GM12878 (cell line): ENCODE data around the gene FAM151A. TPM values are rescaled to one million over a fixed set of nuclear protein-coding genes. Genes with fewer than 3 reads are reported as not detected.

Experiments
- ATAC-seq: fragments of 200-7000 bp; cut with Tn5 transposase; 3 replicates; pipeline ENCODE4 v1.9.1; 2020; ENCODE audit warnings: mild to moderate bottlenecking, moderate library complexity
- BruUV-seq: library from RNA; stranded (reverse); fragments of 400-500 nt; replicated peaks from 2 replicates; lab custom pipeline; 2021; lab: Mats Ljungman, UMichigan
- CTCF ChIA-PET: fragments of 300-600 bp; sonication (Branson Sonifier 250); formaldehyde crosslinking; extraction: SDS; loops from one replicate; lab custom pipeline; 2021; ENCODE audit warnings: inconsistent platforms; lab: Yijun Ruan, JAX
- POLR2A ChIA-PET: fragments of 350-600 bp; formaldehyde crosslinking; extraction: SDS; loops from one replicate; lab custom pipeline; 2021; ENCODE audit warnings: inconsistent platforms; lab: Charles Lee
- RAD21 ChIA-PET: fragments of 300-600 bp; sonication (Branson Sonifier 250); formaldehyde crosslinking; loops from one replicate; lab custom pipeline; 2023; ENCODE audit warnings: antibody characterized with exemption; ENCODE audit not compliant: unreplicated experiment; lab: Charles Lee
- SMC1A ChIA-PET: fragments of 300-600 bp; sonication (Branson Sonifier 250); formaldehyde crosslinking; loops from one replicate; lab custom pipeline; 2023; ENCODE audit not compliant: unreplicated experiment, uncharacterized antibody; lab: Charles Lee
- DNase-seq: peaks from one replicate; pipeline ENCODE4 v3.0.0-alpha.2; 2011; ENCODE audit warnings: low read depth, low spot score
- FAIRE-seq: peaks from 3 replicates; lab custom pipeline; 2011; peaks lifted over from hg19 to GRCh38; lab: Jason Lieb, UNC
- H2AFZ ChIP-seq: 2 replicates; pipeline ENCODE4 v1.6.0; 2011; ENCODE audit warnings: low read depth, low read length, control low read depth; ENCODE audit not compliant: control insufficient read depth
- H3K27ac ChIP-seq: 2 replicates; pipeline ENCODE4 v1.5.1; 2011; ENCODE audit warnings: control low read depth; ENCODE audit not compliant: control insufficient read depth, insufficient read depth
- H3K27me3 ChIP-seq, 2 experiments: replicated peaks in 1 of 2; 2 replicates each; pipeline versions ENCODE4 v1.6.0 to v1.6.1; 2011; ENCODE audit warnings: low read length in 1 of 2; ENCODE audit not compliant: control insufficient read depth in 2 of 2, insufficient read depth in 2 of 2
- H3K36me3 ChIP-seq, 2 experiments: 2 replicates each; pipeline ENCODE4 v1.5.1; 2011; ENCODE audit warnings: low read length in 1 of 2; ENCODE audit not compliant: control insufficient read depth in 2 of 2, insufficient read depth in 2 of 2
- H3K4me1 ChIP-seq: 2 replicates; pipeline ENCODE4 v1.6.1; 2011; ENCODE audit warnings: mild to moderate bottlenecking, low read length, moderate library complexity, mixed read lengths; ENCODE audit not compliant: control insufficient read depth, insufficient read depth
- H3K4me2 ChIP-seq: 2 replicates; pipeline ENCODE4 v1.6.0; 2011; ENCODE audit warnings: control low read depth; ENCODE audit not compliant: control insufficient read depth, insufficient read depth
- H3K4me3 ChIP-seq: fragments of 200-600 bp; sonication (generic); 2 replicates; pipeline ENCODE4 v1.5.1; 2016
- H3K79me2 ChIP-seq: 2 replicates; pipeline ENCODE4 v1.6.0; 2011; ENCODE audit warnings: low read length; ENCODE audit not compliant: control insufficient read depth, insufficient read depth
- H3K9ac ChIP-seq: 2 replicates; pipeline ENCODE4 v1.8.0; 2011; ENCODE audit warnings: low read length, control low read depth, mixed read lengths; ENCODE audit not compliant: control insufficient read depth, insufficient read depth
- H3K9me3 ChIP-seq: replicated peaks from 3 replicates; pipeline ENCODE4 v1.5.1; 2011; ENCODE audit warnings: mild to moderate bottlenecking, low read length; ENCODE audit not compliant: control insufficient read depth, insufficient read depth
- H4K20me1 ChIP-seq: 2 replicates; pipeline ENCODE4 v1.6.0; 2011; ENCODE audit not compliant: control insufficient read depth, insufficient read depth
- ATF7 ChIP-seq: fragments of 450-650 bp; IDR thresholded peaks from 2 replicates; pipeline ENCODE4 v1.6.1; 2016; ENCODE audit warnings: low read depth, mild to moderate bottlenecking
- CEBPB ChIP-seq, 2 experiments: fragments of 150-350 bp in 1 of 2; IDR thresholded peaks; 2 replicates each; pipeline ENCODE4 v1.6.1; 2012 to 2014; ENCODE audit warnings: low read depth in 2 of 2, low read length in 2 of 2, borderline replicate concordance in 1 of 2, inconsistent platforms in 1 of 2
- EGR1 ChIP-seq, 2 experiments: IDR thresholded peaks; 1 replicate in 1 of 2; 2 replicates in 1 of 2; pipeline ENCODE4 v1.6.1; 2011 to 2012; ENCODE audit warnings: low read depth in 2 of 2, low read length in 2 of 2, borderline replicate concordance in 1 of 2, mild to moderate bottlenecking in 1 of 2, moderate library complexity in 1 of 2
- GATAD2B ChIP-seq: fragments of 450-650 bp; conservative IDR thresholded peaks from 2 replicates; pipeline ENCODE4 v1.6.1; 2017; ENCODE audit warnings: low read depth, mild to moderate bottlenecking, moderate library complexity
- JUNB ChIP-seq: IDR thresholded peaks from 2 replicates; pipeline ENCODE4 v1.6.1; 2016; ENCODE audit warnings: antibody characterized with exemption, mild to moderate bottlenecking
- NFIC ChIP-seq: IDR thresholded peaks from 2 replicates; pipeline ENCODE4 v1.6.1; 2012; ENCODE audit warnings: low read depth, mild to moderate bottlenecking, inconsistent platforms, low read length, moderate library complexity
- POLR2AphosphoS2 ChIP-seq: IDR thresholded peaks from 2 replicates; pipeline ENCODE4 v1.6.1; 2011; ENCODE audit warnings: low read depth, mild to moderate bottlenecking, low read length, improper control_type of control experiment, moderate library complexity
- RCOR1 ChIP-seq: conservative IDR thresholded peaks from 2 replicates; pipeline ENCODE4 v1.6.1; 2012; ENCODE audit warnings: low read depth, low read length, improper control_type of control experiment
- RFX5 ChIP-seq: IDR thresholded peaks from 2 replicates; pipeline ENCODE4 v1.6.1; 2011; ENCODE audit warnings: low read depth, low read length, improper control_type of control experiment
- RUNX3 ChIP-seq: IDR thresholded peaks from 2 replicates; pipeline ENCODE4 v1.6.1; 2012; ENCODE audit warnings: low read length, inconsistent platforms
- SIN3A ChIP-seq: IDR thresholded peaks from 2 replicates; pipeline ENCODE4 v1.6.1; 2012; ENCODE audit warnings: low read depth, low read length, improper control_type of control experiment
- STAT1 ChIP-seq: fragments of 450-650 bp; conservative IDR thresholded peaks from 2 replicates; pipeline ENCODE4 v1.6.1; 2014; ENCODE audit warnings: antibody characterized with exemption, mild to moderate bottlenecking
- STAT3 ChIP-seq: IDR thresholded peaks from 2 replicates; pipeline ENCODE4 v1.6.1; 2011; ENCODE audit warnings: low read depth, low read length, improper control_type of control experiment
- TCF7 ChIP-seq: IDR thresholded peaks from 2 replicates; pipeline ENCODE4 v1.6.1; 2014; ENCODE audit warnings: antibody characterized with exemption, borderline replicate concordance
- ZBTB11 ChIP-seq: fragments of 450-650 bp; formaldehyde crosslinking; IDR thresholded peaks from 2 replicates; pipeline ENCODE4 v1.5.0; 2022; ENCODE audit warnings: mild to moderate bottlenecking, missing genetic modification characterization
- WGBS: methylation state at CpG from one replicate; pipeline ENCODE4 v1.1.6; 2016; ENCODE audit warnings: low lambda C conversion rate; ENCODE audit not compliant: insufficient replicate concordance, insufficient coverage; ENCODE audit errors: missing lambda C conversion rate; 5-methylcytosine and 5-hydroxymethylcytosine counted together
- in situ Hi-C: fragments of 300-500 bp; cut with MboI; formaldehyde crosslinking; loops from 9 replicates; pipeline ENCODE4 v1.14.3; 2018; ENCODE audit warnings: mixed read lengths
- intact Hi-C: fragments of 100-400 bp; cut with micrococcal nuclease; formaldehyde crosslinking; loops from one replicate; pipeline ENCODE4 v1.14.2; 2022; ENCODE audit not compliant: unreplicated experiment
- polyA plus RNA-seq, 11 experiments: library from polyadenylated mRNA; depleted of rRNA in 4 of 11; unstranded in 6 of 11; stranded (reverse) in 5 of 11; fragments of >200 nt; fragmentation: Nextera tagmentation in 4 of 11; fragmentation: Illumina TruSeq in 1 of 11; extraction: Ambion mirVana in 4 of 11; extraction: Trizol in 1 of 11; gene quantifications; 1 replicate in 1 of 11; 2 replicates in 10 of 11; pipeline versions ENCODE4 v1.2.1 to v1.2.3, GENCODE V29; 2011 to 2016; ENCODE audit warnings: inconsistent platforms in 2 of 11, missing spikeins in 2 of 11, low read depth in 1 of 11
- total RNA-seq, 4 experiments: library from RNA; depleted of rRNA in 3 of 4; stranded (reverse); fragments of >200 nt in 3 of 4; fragmentation: Illumina TruSeq in 1 of 4; extraction: Trizol in 1 of 4; gene quantifications; 2 replicates each; pipeline versions ENCODE4 v1.2.1 to v1.2.3, GENCODE V29; 2013 to 2021
- TF ChIP-seq, protein P1 (sequence below): fragments of 450-650 bp; IDR thresholded peaks from 2 replicates; pipeline ENCODE4 v1.6.1; 2017; ENCODE audit warnings: antibody characterized with exemption, mild to moderate bottlenecking, moderate library complexity
- TF ChIP-seq, protein P2 (sequence below): IDR thresholded peaks from 2 replicates; pipeline ENCODE4 v1.6.1; 2012; ENCODE audit warnings: low read length, inconsistent platforms

Gene FAM151A
- total and polyA plus RNA-seq, 10 of the 15 experiments (the other 5 are each of a cell fraction or from before 2014, with no cell fraction given) = 0.09 to 0.34 (median 0.14) TPM; not detected in 5

DNA sequence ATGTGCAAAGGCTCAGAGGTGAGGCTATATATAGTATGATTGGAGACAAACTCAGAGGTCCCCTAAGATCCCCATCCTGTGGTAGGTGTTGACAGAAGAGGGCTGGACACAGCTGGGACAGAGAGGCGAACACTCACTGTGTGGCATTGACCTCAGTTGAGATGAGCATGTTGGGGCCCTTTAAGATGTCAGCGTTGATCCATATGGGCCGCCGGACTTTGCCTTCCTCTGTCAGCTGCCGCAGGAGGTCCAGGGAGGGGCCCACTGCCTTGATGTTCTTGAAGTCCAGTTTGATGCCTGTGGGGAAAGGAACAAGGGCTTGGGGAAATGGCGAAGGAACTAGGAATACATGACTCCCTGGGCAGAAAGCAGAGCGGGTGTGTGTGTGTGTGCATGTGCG lies 8.8 kb downstream of the FAM151A start:
- no peaks in the 10 kb centered on the region for H3K36me3 ChIP-seq
- H3K79me2 ChIP-seq = no peaks in the 10 kb centered on the region
- ChIA-PET POLR2A (no interaction called here), RAD21 (no interaction called here), SMC1A (interaction anchor here (1.2 kb wide), 1 partner anchor 8 kb away, joined by 3 read pairs; no protein-coding TSS in a partner anchor), CTCF (no interaction called here)
- no peak for FAIRE-seq
- H3K4me2 ChIP-seq = no peak overlapping the region
- H3K4me1 ChIP-seq = peaks cover 3% of the 10 kb centered on the region; the same call in 1 of the 2 replicates
- no peak overlapping the region for H3K9ac ChIP-seq
- no peak overlapping the region for H3K27ac ChIP-seq
- no peak overlapping the region for H3K4me3 ChIP-seq
- intact Hi-C loops (no loop called here), in situ Hi-C loops (no loop called here)
- 78% methylated on average over 8 of the region's 8 CpGs for WGBS
- no TSS peak for BruUV-seq
- no peak overlapping the region for H2AFZ ChIP-seq
- no peak for DNase-seq
- H3K9me3 ChIP-seq = no peaks in the 10 kb centered on the region
- H3K27me3 ChIP-seq = no peaks in the 10 kb centered on the region
- no peaks in the 10 kb centered on the region for H4K20me1 ChIP-seq
- no peak; the same call in 2 of the 3 replicates for ATAC-seq
- no peak for TF ChIP-seq ZBTB11 (CRISPR knock-in tag)
- no peak for TF ChIP-seq TCF7
- TF ChIP-seq CEBPB (IDR thresholded peaks at IDR 0.05; ENCODE audit: borderline replicate concordance in 1 of 2, low read depth in 2 of 2, low read length in 2 of 2) = no peak
- TF ChIP-seq RUNX3 = no peak
- TF ChIP-seq EGR1 (IDR thresholded peaks at IDR 0.05; ENCODE audit: borderline replicate concordance in 1 of 2, low read depth in 2 of 2, low read length in 2 of 2) = no peak
- TF ChIP-seq ATF7 = no peak
- no peak for TF ChIP-seq RCOR1
- TF ChIP-seq, protein P1, sequence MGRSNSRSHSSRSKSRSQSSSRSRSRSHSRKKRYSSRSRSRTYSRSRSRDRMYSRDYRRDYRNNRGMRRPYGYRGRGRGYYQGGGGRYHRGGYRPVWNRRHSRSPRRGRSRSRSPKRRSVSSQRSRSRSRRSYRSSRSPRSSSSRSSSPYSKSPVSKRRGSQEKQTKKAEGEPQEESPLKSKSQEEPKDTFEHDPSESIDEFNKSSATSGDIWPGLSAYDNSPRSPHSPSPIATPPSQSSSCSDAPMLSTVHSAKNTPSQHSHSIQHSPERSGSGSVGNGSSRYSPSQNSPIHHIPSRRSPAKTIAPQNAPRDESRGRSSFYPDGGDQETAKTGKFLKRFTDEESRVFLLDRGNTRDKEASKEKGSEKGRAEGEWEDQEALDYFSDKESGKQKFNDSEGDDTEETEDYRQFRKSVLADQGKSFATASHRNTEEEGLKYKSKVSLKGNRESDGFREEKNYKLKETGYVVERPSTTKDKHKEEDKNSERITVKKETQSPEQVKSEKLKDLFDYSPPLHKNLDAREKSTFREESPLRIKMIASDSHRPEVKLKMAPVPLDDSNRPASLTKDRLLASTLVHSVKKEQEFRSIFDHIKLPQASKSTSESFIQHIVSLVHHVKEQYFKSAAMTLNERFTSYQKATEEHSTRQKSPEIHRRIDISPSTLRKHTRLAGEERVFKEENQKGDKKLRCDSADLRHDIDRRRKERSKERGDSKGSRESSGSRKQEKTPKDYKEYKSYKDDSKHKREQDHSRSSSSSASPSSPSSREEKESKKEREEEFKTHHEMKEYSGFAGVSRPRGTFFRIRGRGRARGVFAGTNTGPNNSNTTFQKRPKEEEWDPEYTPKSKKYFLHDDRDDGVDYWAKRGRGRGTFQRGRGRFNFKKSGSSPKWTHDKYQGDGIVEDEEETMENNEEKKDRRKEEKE = no peak
- TF ChIP-seq, protein P2, sequence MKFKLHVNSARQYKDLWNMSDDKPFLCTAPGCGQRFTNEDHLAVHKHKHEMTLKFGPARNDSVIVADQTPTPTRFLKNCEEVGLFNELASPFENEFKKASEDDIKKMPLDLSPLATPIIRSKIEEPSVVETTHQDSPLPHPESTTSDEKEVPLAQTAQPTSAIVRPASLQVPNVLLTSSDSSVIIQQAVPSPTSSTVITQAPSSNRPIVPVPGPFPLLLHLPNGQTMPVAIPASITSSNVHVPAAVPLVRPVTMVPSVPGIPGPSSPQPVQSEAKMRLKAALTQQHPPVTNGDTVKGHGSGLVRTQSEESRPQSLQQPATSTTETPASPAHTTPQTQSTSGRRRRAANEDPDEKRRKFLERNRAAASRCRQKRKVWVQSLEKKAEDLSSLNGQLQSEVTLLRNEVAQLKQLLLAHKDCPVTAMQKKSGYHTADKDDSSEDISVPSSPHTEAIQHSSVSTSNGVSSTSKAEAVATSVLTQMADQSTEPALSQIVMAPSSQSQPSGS = no peak
- TF ChIP-seq GATAD2B = no peak
- TF ChIP-seq STAT1 = no peak
- no peak for TF ChIP-seq NFIC
- no peak for TF ChIP-seq STAT3
- no peak for TF ChIP-seq JUNB
- no peak for TF ChIP-seq SIN3A
- TF ChIP-seq RFX5 = no peak
- no peak for TF ChIP-seq POLR2AphosphoS2
